Liver (tissue), 9 donors: ENCODE measurements around the gene FLAD1. TPM values are rescaled to one million over a fixed set of nuclear protein-coding genes. Genes with fewer than 3 reads are reported as not detected.
A peak's percentile ranks its signal among the peaks of the same experiment; 100 is the strongest.

Experiments
- DNase-seq: peaks from one replicate; pipeline ENCODE4 v3.0.0-alpha.2; 2017; ENCODE audit warnings: low spot score
- H3K27ac ChIP-seq, 2 donors: one replicate each; pipeline ENCODE4 v1.7.0; 2013; ENCODE audit warnings: inconsistent platforms in 2 of 2, low read length in 2 of 2, control low read depth in 1 of 2, low read depth in 1 of 2, mild to moderate bottlenecking in 1 of 2
- H3K27me3 ChIP-seq, 4 donors: one replicate each; pipeline versions ENCODE4 v1.6.1 to v1.7.0; 2013; ENCODE audit warnings: low read length in 3 of 4, inconsistent platforms in 1 of 4, mild to moderate bottlenecking in 1 of 4, moderate library complexity in 1 of 4; ENCODE audit not compliant: control insufficient read depth in 4 of 4, insufficient read depth in 4 of 4
- H3K36me3 ChIP-seq, 4 donors: one replicate each; pipeline versions ENCODE4 v1.6.1 to v1.7.0; 2013; ENCODE audit warnings: low read length in 3 of 4, mild to moderate bottlenecking in 3 of 4, low read depth in 1 of 4, moderate library complexity in 1 of 4; ENCODE audit not compliant: control insufficient read depth in 4 of 4, insufficient read depth in 3 of 4
- H3K4me1 ChIP-seq, 4 donors: one replicate each; pipeline versions ENCODE4 v1.6.1 to v1.7.0; 2013; ENCODE audit warnings: low read length in 3 of 4, mild to moderate bottlenecking in 3 of 4, moderate library complexity in 1 of 4; ENCODE audit not compliant: control insufficient read depth in 4 of 4, insufficient read depth in 4 of 4
- H3K4me3 ChIP-seq, 3 donors: one replicate each; pipeline versions ENCODE4 v1.6.1 to v1.7.0; 2013; ENCODE audit warnings: low read length in 3 of 3, control low read depth in 1 of 3, low read depth in 1 of 3, mild to moderate bottlenecking in 1 of 3
- H3K9ac ChIP-seq, 2 donors: one replicate each; pipeline ENCODE4 v1.7.0; 2013; ENCODE audit warnings: low read length in 2 of 2, mild to moderate bottlenecking in 2 of 2, moderate library complexity in 2 of 2, control low read depth in 1 of 2, low read depth in 1 of 2
- H3K9me3 ChIP-seq, 4 donors: one replicate each; pipeline versions ENCODE4 v1.6.1 to v1.7.0; 2013; ENCODE audit warnings: low read length in 3 of 4; ENCODE audit not compliant: control insufficient read depth in 4 of 4
- ATF3 ChIP-seq: IDR thresholded peaks from 2 replicates; pipeline ENCODE4 v1.6.1; 2016; ENCODE audit warnings: antibody characterized with exemption
- CTCF ChIP-seq: fragments of 150-350 bp; IDR thresholded peaks from 2 replicates; pipeline ENCODE4 v1.5.1; 2017; ENCODE audit warnings: improper control_type of control experiment, low read depth, low read length; ENCODE audit not compliant: missing input control
- EGR1 ChIP-seq, 2 donors: IDR thresholded peaks; 2 replicates each; pipeline ENCODE4 v1.6.1; 2016 to 2018; ENCODE audit warnings: antibody characterized with exemption in 2 of 2, low read depth in 2 of 2
- FOXA1 ChIP-seq: IDR thresholded peaks from 2 replicates; pipeline ENCODE4 v1.6.1; 2016; ENCODE audit warnings: antibody characterized with exemption
- FOXA2 ChIP-seq: IDR thresholded peaks from 2 replicates; pipeline ENCODE4 v1.6.1; 2016; ENCODE audit warnings: antibody characterized with exemption
- GABPA ChIP-seq, 2 donors: IDR thresholded peaks in 1 of 2; conservative IDR thresholded peaks in 1 of 2; 2 replicates each; pipeline ENCODE4 v1.6.1; 2016; ENCODE audit warnings: antibody characterized with exemption in 2 of 2, mild to moderate bottlenecking in 1 of 2, moderate library complexity in 1 of 2
- HNF4A ChIP-seq, 2 donors: conservative IDR thresholded peaks; 2 replicates each; pipeline ENCODE4 v1.6.1; 2016; ENCODE audit warnings: antibody characterized with exemption in 2 of 2, mild to moderate bottlenecking in 2 of 2
- HNF4G ChIP-seq: IDR thresholded peaks from 2 replicates; pipeline ENCODE4 v1.6.1; 2016; ENCODE audit warnings: antibody characterized with exemption
- JUND ChIP-seq, 2 donors: IDR thresholded peaks; 2 replicates each; pipeline ENCODE4 v1.6.1; 2016; ENCODE audit warnings: antibody characterized with exemption in 2 of 2
- MAX ChIP-seq: IDR thresholded peaks from 2 replicates; pipeline ENCODE4 v1.6.1; 2016; ENCODE audit warnings: antibody characterized with exemption
- RAD21 ChIP-seq, 2 donors: IDR thresholded peaks; 2 replicates each; pipeline ENCODE4 v1.6.1; 2016; ENCODE audit warnings: antibody characterized with exemption in 2 of 2, mild to moderate bottlenecking in 2 of 2
- RXRA ChIP-seq, 2 donors: IDR thresholded peaks; 2 replicates each; pipeline ENCODE4 v1.6.1; 2017 to 2018; ENCODE audit warnings: antibody characterized with exemption in 2 of 2, mild to moderate bottlenecking in 1 of 2
- SP1 ChIP-seq: IDR thresholded peaks from 2 replicates; pipeline ENCODE4 v1.6.1; 2018; ENCODE audit warnings: antibody characterized with exemption, mild to moderate bottlenecking
- TAF1 ChIP-seq: conservative IDR thresholded peaks from 2 replicates; pipeline ENCODE4 v1.6.1; 2016; ENCODE audit warnings: antibody characterized with exemption, mild to moderate bottlenecking
- YY1 ChIP-seq: IDR thresholded peaks from 2 replicates; pipeline ENCODE4 v1.6.1; 2016; ENCODE audit warnings: antibody characterized with exemption, mild to moderate bottlenecking
- ZBTB33 ChIP-seq: IDR thresholded peaks from 2 replicates; pipeline ENCODE4 v1.6.1; 2016; ENCODE audit warnings: antibody characterized with exemption
- WGBS: extraction: QIAGEN DNeasy Blood & Tissue Kit; methylation state at CpG from one replicate; pipeline ENCODE4 v1.1.7; 2013; 5-methylcytosine and 5-hydroxymethylcytosine counted together
- polyA plus RNA-seq, 2 donors: library from polyadenylated mRNA; stranded (reverse) in 1 of 2; unstranded in 1 of 2; fragments of 200-250 nt in 1 of 2; fragments of >200 nt in 1 of 2; fragmentation: Nextera tagmentation in 1 of 2; extraction: Ambion mirVana in 1 of 2; gene quantifications; one replicate each; pipeline versions ENCODE4 v1.2.1 to v1.2.3, GENCODE V29; 2013 to 2015
- total RNA-seq, 2 donors: library from RNA; depleted of rRNA; stranded (reverse); fragments of >200 nt; gene quantifications; one replicate each; pipeline ENCODE4 v1.2.3, GENCODE V29; 2014
- donor health status: healthy.
- donor health status: healthy.
- donor health status: healthy.
- donor health status: healthy.
- donor health status: healthy.

Gene FLAD1
- total and polyA plus RNA-seq, 4 donors = 10.4 to 31.6 (median 22.5) TPM

- Histone ChIP-seq H3K36me3 (no peaks in the 10 kb centered on the region), H3K27me3 (no peaks in the 10 kb centered on the region), H3K9me3 (no peaks in the 10 kb centered on the region), H3K9ac (peak within 1 kb of the TSS; percentile 89 to 96), H3K4me3 (peak within 1 kb of the TSS; percentile 73 to 94 (median 91)), H3K27ac (peak within 1 kb of the TSS; percentile 97 to 99), H3K4me1 (peaks cover 24 to 61% (median 51%) of the 10 kb centered on the region in 4 donors)
- no peak for TF ChIP-seq HNF4G
- TF ChIP-seq JUND (IDR thresholded peaks at IDR 0.05) = no peak
- no peak for TF ChIP-seq GABPA (IDR thresholded peaks at IDR 0.05 in 1 of 2, conservative IDR thresholded peaks at IDR 0.05 in 1 of 2)
- no peak for TF ChIP-seq SP1
- TF ChIP-seq MAX = no peak
- no peak for TF ChIP-seq FOXA2
- no peak for TF ChIP-seq TAF1
- no peak for TF ChIP-seq EGR1 (IDR thresholded peaks at IDR 0.05; ENCODE audit: low read depth in 2 of 2)
- no peak for TF ChIP-seq RAD21 (IDR thresholded peaks at IDR 0.05)
- TF ChIP-seq YY1 = no peak
- TF ChIP-seq HNF4A (conservative IDR thresholded peaks at IDR 0.05) = no peak
- TF ChIP-seq ZBTB33 = no peak
- no peak for TF ChIP-seq FOXA1
- TF ChIP-seq RXRA (IDR thresholded peaks at IDR 0.05) = no peak
- TF ChIP-seq CTCF = no peak
- WGBS = under 1% methylated on average over 34 of the region's 35 CpGs
- DNase-seq = no peak
These were observed 19.5 kb downstream of the FLAD1 start, which contains the start of gene ZBTB7B for GRCh38 chr1:155002464-155003226. TSS of gene ZBTB7B (plus strand) at chr1:155002802. CDS start at chr1:155014661, 11,859 bp downstream.

GRCh38 chr1:155003227-155003765 is 20.2 kb downstream of the FLAD1 start:
- Histone ChIP-seq H3K4me1 (peaks cover 30 to 67% (median 55%) of the 10 kb centered on the region in 4 donors), H3K9ac (peak overlapping the region; percentile 89 to 96), H3K27ac (peak overlapping the region; percentile 87 to 99), H3K36me3 (no peaks in the 10 kb centered on the region), H3K27me3 (no peaks in the 10 kb centered on the region), H3K9me3 (no peaks in the 10 kb centered on the region), H3K4me3 (peak overlapping the region; percentile 73 to 94 (median 91))
- TF ChIP-seq ATF3 = no peak
- under 1% methylated on average over 37 of the region's 37 CpGs for whole genome bisulfite sequencing
- peak; percentile 55 for DNase-seq
